GM20000 (cell line): ENCODE measurements around the gene NELFB.

ENCODE experiments used
- DNase-seq: peaks from one replicate; pipeline ENCODE4 v3.0.0; 2012; ENCODE audit warnings: low spot score
- TF ChIP-seq, protein P1 (sequence below): IDR thresholded peaks from 2 replicates; pipeline ENCODE4 v1.5.1; 2012; ENCODE audit warnings: mild to moderate bottlenecking, control low read depth; ENCODE audit errors: extremely low read depth, missing control alignments

NELFB gene

DNA sequence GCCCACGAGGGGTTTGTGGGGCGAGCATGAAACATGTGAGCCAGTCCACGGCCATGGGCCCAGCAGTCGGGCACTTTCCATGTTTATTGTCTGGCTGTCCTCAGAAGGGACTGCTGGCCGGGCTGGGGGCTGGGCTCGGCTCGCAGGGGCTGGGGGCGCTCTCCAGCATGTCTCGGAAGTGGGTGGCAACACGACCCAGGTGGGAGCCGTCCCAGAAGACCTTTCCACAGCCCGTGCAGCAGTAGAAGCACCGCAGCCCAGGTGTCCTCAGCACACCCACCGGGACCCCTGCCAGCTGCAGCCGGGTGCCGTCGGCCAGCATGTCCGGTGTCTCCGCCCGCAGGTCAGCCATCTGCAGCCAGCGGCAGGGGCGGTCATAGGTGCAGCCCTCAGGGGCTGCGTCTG lies 51.7 kb downstream of the NELFB start:
- TF ChIP-seq, protein P1, sequence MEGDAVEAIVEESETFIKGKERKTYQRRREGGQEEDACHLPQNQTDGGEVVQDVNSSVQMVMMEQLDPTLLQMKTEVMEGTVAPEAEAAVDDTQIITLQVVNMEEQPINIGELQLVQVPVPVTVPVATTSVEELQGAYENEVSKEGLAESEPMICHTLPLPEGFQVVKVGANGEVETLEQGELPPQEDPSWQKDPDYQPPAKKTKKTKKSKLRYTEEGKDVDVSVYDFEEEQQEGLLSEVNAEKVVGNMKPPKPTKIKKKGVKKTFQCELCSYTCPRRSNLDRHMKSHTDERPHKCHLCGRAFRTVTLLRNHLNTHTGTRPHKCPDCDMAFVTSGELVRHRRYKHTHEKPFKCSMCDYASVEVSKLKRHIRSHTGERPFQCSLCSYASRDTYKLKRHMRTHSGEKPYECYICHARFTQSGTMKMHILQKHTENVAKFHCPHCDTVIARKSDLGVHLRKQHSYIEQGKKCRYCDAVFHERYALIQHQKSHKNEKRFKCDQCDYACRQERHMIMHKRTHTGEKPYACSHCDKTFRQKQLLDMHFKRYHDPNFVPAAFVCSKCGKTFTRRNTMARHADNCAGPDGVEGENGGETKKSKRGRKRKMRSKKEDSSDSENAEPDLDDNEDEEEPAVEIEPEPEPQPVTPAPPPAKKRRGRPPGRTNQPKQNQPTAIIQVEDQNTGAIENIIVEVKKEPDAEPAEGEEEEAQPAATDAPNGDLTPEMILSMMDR: no peak
- DNase-seq: no peak

DNA sequence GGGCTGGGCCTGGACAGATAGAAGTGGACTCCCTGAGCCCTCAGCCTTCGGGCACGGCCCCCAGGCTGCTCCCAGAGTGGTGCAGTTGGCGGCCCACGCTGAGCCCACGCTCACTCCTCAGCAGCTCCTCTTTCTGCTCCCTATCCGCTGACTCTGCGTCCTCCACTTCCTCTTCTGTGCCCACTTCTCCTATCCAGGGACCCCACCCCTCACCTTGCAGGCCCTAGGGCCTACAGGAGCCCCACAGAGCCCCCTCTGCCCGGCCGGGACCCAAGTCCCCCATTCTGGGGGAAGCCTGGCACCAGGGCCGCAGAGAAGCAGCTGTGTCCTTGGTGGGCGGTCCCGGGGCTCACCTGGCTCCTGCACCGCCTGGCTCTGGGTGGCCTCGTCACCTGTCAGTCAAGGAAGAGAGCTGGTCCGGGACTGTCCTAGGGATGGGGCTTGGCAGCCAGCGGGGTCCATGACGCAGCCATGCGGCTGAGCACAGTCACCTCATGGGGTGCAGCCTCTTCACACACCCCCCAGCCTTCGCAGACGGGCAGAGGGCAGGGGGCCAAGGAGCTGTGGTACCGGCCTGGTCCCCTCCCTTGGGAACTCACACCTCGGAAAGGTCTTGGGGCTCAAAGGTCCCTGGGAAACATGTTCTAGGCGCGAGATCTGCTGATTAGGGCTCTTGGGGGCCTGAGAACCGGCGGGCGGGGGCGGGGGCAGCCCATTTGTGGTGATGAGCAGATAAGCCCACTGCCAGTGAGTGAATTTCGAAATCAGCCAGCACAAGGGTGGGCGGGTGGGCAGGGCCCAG lies 52.3 kb downstream of the NELFB start:
- DNase-seq: no peak
- TF ChIP-seq, protein P1: no peak

DNA sequence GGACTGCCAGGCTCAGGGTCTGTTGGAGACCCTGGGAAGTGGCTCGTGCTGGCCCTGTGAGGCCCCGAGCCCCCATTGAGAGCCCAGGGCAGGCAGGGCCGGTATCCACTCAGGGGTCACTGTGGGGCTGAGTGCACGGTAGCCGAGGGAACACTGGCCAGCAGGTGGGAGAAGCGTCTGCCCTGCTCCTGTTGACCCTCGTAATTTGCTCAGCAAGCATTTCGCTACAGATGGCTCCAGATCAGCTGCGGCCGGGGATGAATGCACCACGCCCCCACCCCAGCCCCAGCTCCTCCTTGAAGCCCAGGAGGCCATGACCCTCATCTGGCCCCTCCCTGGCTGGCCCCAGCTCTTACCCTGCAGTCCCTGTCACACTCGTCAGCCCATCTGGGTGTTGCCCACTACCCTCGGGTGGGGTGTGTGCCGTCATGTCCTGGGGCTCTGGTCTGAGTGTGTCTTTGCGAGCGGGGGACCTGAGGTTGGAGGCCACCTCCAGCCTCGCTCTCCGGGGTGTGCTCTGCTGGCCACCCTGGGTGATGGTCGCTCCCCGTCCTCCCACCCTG lies 53.0 kb downstream of the NELFB start:
- no peak for DNase-seq
- TF ChIP-seq, protein P1: no peak

DNA sequence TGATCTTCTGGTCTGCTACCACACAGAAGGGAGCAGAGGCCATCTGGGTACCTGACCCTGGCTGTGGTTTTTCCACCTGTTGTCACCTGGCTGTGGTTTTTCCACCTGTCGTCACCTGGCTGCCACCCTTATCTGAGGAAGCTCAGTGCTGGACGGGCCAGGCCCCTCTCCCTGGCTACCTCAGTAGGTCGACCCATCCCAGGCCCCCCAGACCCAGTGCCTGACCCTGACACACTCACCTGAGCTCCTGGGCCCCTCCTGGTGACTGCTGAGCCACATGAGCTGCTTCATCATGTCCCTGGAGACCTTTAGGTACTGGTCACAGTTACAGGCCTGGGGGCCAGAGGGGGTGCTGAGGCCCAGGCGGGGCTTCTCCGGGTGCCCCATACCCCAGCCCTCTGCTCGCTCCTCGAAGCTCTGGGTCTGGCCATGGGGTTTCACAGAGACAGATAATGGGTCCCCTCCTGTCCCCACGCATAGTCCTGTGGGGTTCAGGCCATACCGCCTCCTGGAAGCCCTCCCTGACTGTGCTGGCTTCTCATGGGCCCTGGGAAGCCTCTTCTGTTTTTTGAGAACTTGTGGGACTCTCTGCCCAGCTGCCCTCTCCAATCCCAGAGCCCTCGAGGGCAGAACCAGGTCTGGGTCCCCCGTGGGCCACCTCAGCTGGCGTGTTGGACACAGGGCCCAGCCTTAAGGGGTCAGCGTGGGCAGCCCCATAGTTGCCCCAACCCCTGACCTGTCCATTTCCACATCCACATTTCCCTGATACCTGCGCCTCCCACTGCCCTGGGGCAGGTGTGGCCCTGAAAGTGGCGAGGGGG lies 54.5 kb downstream of the NELFB start:
- DNase-seq: no peak
- TF ChIP-seq, protein P1: no peak

DNA sequence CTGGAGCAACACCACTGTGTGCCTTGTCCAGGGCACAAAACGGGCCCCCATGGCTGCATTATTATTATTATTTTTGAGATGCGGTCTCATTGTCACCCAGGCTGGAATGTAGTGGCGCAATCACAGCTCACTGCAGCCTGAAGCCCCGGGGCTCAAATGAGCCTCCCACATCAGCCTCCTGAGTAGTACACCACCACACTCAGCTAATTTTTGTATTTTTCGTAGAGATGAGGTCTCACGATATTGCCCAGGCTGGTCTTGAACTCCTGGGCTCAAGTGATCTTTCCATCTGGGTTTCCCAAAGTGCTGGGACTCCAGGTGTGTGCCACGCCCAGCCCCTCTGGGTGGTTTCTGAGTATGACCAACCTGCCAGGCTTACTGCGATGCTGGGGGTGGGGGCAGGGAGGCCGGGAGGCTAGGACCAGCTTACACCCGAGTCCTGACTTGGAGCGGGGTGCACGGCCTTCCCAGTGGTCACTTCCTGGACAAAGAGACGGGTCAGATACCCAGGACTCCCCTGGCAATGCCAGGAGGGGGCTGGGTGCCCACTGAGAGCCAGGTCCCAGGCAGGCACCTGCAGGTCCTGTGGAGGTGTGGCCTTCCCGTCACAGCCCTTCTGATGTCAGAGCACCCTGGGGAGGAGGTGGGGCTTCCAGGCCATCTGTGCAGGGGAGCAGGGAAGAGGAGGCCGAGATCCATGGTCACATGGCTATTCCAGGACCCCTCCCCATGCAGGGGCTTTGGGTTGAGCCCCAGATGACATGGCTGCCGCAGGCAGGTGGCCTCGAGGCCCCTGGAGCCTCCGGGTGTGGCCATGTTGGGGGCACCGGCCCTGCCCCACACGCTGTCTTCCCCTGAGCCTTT lies 55.3 kb downstream of the NELFB start:
- TF ChIP-seq, protein P1: no peak

DNA sequence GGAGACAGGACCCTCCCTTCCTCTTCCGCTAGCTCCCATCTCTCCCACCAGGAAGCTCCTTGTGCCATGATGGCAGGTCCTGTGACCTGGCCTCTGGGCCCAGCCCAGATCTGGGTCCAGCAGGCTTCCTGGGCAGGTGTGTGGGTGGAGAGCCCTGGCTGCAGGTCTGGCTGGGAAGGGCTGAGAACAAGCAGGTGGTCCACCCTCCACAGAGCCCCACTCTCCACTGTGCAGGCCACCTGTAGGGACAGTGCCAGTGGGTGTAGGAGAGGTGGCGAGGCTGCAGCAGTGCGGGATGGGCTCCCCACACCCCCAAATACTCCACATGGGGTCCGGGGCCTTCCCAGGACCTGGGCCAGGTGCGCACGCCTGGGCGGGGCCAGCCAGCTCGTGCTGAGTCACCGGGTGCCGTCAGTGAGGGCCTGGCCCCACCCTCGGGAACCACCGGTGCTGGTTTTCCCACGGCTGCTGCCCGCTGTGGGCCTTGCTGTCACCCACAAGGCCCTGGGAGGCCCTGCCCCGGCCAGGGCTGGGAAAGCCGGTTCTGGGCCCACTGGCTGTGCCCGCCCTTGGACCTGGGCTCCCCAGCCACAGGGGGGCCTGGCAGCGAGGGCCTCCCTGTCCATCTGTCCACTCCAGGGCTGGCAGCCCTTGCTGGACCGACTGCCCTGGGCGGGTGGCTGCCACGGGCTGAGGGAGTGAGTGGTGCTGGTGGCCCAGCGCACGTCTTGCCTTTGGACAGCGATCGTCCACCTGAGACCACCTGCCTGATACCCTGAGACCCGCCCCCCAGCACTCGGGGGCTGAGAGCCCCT lies 56.3 kb downstream of the NELFB start:
- DNase-seq: no peak
- TF ChIP-seq, protein P1: no peak

More for the DNA sequence above, 55.3 kb downstream of the NELFB start:
- no peak for DNase-seq
